Measurements from ENCODE around the gene TIAM1.

TIAM1 gene

GRCh38 chr21:31374395-31374794 lies 30.3 kb upstream of the TIAM1 start:
- H3K4me3 ChIP-seq (ENCODE audit: low read depth, low read length), result no peak overlapping the region
- no peak for TF ChIP-seq CTCF (IDR thresholded peaks at IDR 0.05; ENCODE audit: borderline replicate concordance, insufficient read depth, low read depth, low read length)

GRCh38 chr21:31372471-31372765 lies 28.4 kb upstream of the TIAM1 start:
- TF ChIP-seq CTCF (IDR thresholded peaks at IDR 0.05; ENCODE audit: borderline replicate concordance, insufficient read depth, low read depth, low read length), result no peak
- H3K4me3 ChIP-seq (ENCODE audit: low read depth, low read length), result no peak overlapping the region

GRCh38 chr21:31371715-31372470 lies 27.8 kb upstream of the TIAM1 start:
- no peak for TF ChIP-seq CTCF (IDR thresholded peaks at IDR 0.05; ENCODE audit: borderline replicate concordance, insufficient read depth, low read depth, low read length)
- H3K4me3 ChIP-seq (ENCODE audit: low read depth, low read length), result no peak overlapping the region

- H3K4me3 ChIP-seq (ENCODE audit: low read depth, low read length), result no peak overlapping the region
- TF ChIP-seq CTCF (IDR thresholded peaks at IDR 0.05; ENCODE audit: borderline replicate concordance, insufficient read depth, low read depth, low read length), result no peak
Observed at GRCh38 chr21:31370893-31371544, 27.0 kb upstream of the TIAM1 start.

GRCh38 chr21:31370281-31370892 lies 26.3 kb upstream of the TIAM1 start:
- H3K4me3 ChIP-seq (ENCODE audit: low read depth, low read length), result no peak overlapping the region
- TF ChIP-seq CTCF (IDR thresholded peaks at IDR 0.05; ENCODE audit: borderline replicate concordance, insufficient read depth, low read depth, low read length), result no peak

- no peak overlapping the region for H3K4me3 ChIP-seq (ENCODE audit: low read depth, low read length)
- no peak for TF ChIP-seq CTCF (IDR thresholded peaks at IDR 0.05; ENCODE audit: borderline replicate concordance, insufficient read depth, low read depth, low read length)
Observed at GRCh38 chr21:31368361-31368760, 24.3 kb upstream of the TIAM1 start.

GRCh38 chr21:31367801-31368200 lies 23.7 kb upstream of the TIAM1 start:
- no peak overlapping the region for H3K4me3 ChIP-seq (ENCODE audit: low read depth, low read length)
- no peak for TF ChIP-seq CTCF (IDR thresholded peaks at IDR 0.05; ENCODE audit: borderline replicate concordance, insufficient read depth, low read depth, low read length)
